Measurements from ENCODE around the gene PIP5KL1.

DNA sequence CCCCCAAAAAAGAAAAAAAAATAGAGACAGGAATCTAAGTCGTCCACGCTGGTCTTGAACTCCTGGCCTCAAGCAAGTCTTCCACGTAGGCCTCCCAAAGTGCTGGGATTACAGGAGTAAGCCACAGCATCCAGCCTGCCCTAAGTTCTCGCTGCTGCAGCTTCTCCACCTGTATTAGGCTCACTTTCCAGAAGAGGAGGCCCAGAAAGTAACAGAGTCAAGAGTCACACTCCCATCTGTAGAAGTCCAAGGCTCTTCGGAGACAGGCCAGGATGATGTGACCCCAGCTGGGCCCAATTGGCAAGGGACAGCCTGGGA lies 48.4 kb upstream of the PIP5KL1 start:
- TF ChIP-seq CTCF (conservative IDR thresholded peaks at IDR 0.05; ENCODE audit: low read length) (no peak), EZH2phosphoT487 (IDR thresholded peaks at IDR 0.05; ENCODE audit: borderline replicate concordance) (no peak)
